Stimulated activated effector memory CD8-positive, alpha-beta T cell treated with anti-CD3 and anti-CD28 coated beads, Interleukin-12 subunit alpha, Interleukin-12 subunit beta, amount 100 ng/mL, for 72 hours (primary cell): ENCODE measurements around the gene CPS1.

Source experiments
- ATAC-seq: fragments of 150-1000 bp; cut with Tn5 transposase; 2 replicates; pipeline ENCODE4 v1.10.0; 2021
- DNase-seq, 2 donors: peaks; one replicate each; pipeline ENCODE4 v3.0.0; 2021 to 2022; ENCODE audit warnings: low spot score in 2 of 2
- H3K27ac Mint-ChIP-seq: one replicate; pipeline ENCODE4 v1.8.0; 2022; ENCODE audit warnings: mild to moderate bottlenecking, mixed read lengths
- H3K36me3 Mint-ChIP-seq: one replicate; pipeline ENCODE4 v1.8.0; 2022; ENCODE audit warnings: mild to moderate bottlenecking, mixed read lengths
- H3K4me1 Mint-ChIP-seq: one replicate; pipeline ENCODE4 v1.8.0; 2022; ENCODE audit warnings: mixed read lengths
- H3K4me3 Mint-ChIP-seq: one replicate; pipeline ENCODE4 v1.8.0; 2022; ENCODE audit warnings: mild to moderate bottlenecking, mixed read lengths
- H3K9me3 Mint-ChIP-seq: one replicate; pipeline ENCODE4 v1.8.0; 2022; ENCODE audit warnings: mixed read lengths

The CPS1 gene

GRCh38 chr2:210539578-210540416 lies 16.6 kb upstream of the CPS1 start:
- Mint-ChIP-seq H3K27ac (no peak overlapping the region), H3K9me3 (no peaks in the 10 kb centered on the region), H3K36me3 (no peaks in the 10 kb centered on the region), H3K4me1 (no peaks in the 10 kb centered on the region), H3K4me3 (no peak overlapping the region)
- ATAC-seq, result no peak
- DNase-seq, result no peak

- Mint-ChIP-seq H3K36me3 (no peaks in the 10 kb centered on the region), H3K9me3 (no peaks in the 10 kb centered on the region), H3K27ac (no peak overlapping the region), H3K4me1 (no peaks in the 10 kb centered on the region), H3K4me3 (no peak overlapping the region)
- DNase-seq (no peak), ATAC-seq (no peak)
These were observed 15.9 kb upstream of the CPS1 start for GRCh38 chr2:210540471-210540870.

- no peak for DNase-seq
- Mint-ChIP-seq H3K4me3 (no peak overlapping the region), H3K4me1 (no peaks in the 10 kb centered on the region), H3K27ac (no peak overlapping the region), H3K9me3 (no peaks in the 10 kb centered on the region), H3K36me3 (no peaks in the 10 kb centered on the region)
- ATAC-seq, result no peak
These were observed 15.5 kb upstream of the CPS1 start for GRCh38 chr2:210540900-210541289.

GRCh38 chr2:210541290-210541902 lies 15.0 kb upstream of the CPS1 start:
- Mint-ChIP-seq H3K9me3 (no peaks in the 10 kb centered on the region), H3K36me3 (no peaks in the 10 kb centered on the region), H3K27ac (no peak overlapping the region), H3K4me3 (no peak overlapping the region), H3K4me1 (no peaks in the 10 kb centered on the region)
- no peak for ATAC-seq
- no peak for DNase-seq

- no peak for DNase-seq
- Mint-ChIP-seq H3K9me3 (no peaks in the 10 kb centered on the region), H3K4me3 (no peak overlapping the region), H3K36me3 (no peaks in the 10 kb centered on the region), H3K27ac (no peak overlapping the region), H3K4me1 (no peaks in the 10 kb centered on the region)
- ATAC-seq, result no peak
These were observed 12.3 kb upstream of the CPS1 start for GRCh38 chr2:210544007-210544590.

- H3K36me3 Mint-ChIP-seq, result no peaks in the 10 kb centered on the region
- ATAC-seq (no peak), DNase-seq (no peak)
- no peaks in the 10 kb centered on the region for H3K4me1 Mint-ChIP-seq
- no peak overlapping the region for H3K4me3 Mint-ChIP-seq
- H3K9me3 Mint-ChIP-seq, result no peaks in the 10 kb centered on the region
- no peak overlapping the region for H3K27ac Mint-ChIP-seq
These were observed 11.6 kb upstream of the CPS1 start for GRCh38 chr2:210544831-210545230.

GRCh38 chr2:210546424-210547208 lies 9.8 kb upstream of the CPS1 start:
- no peak for DNase-seq
- Mint-ChIP-seq H3K4me1 (no peaks in the 10 kb centered on the region), H3K36me3 (no peaks in the 10 kb centered on the region), H3K4me3 (no peak overlapping the region), H3K27ac (no peak overlapping the region), H3K9me3 (no peaks in the 10 kb centered on the region)
- no peak for ATAC-seq

GRCh38 chr2:210548031-210548430 lies 8.4 kb upstream of the CPS1 start:
- Mint-ChIP-seq H3K4me1 (no peaks in the 10 kb centered on the region), H3K36me3 (no peaks in the 10 kb centered on the region), H3K4me3 (no peak overlapping the region), H3K9me3 (no peaks in the 10 kb centered on the region), H3K27ac (no peak overlapping the region)
- ATAC-seq (no peak), DNase-seq (no peak)

GRCh38 chr2:210548878-210549384 lies 7.5 kb upstream of the CPS1 start:
- Mint-ChIP-seq H3K4me3 (no peak overlapping the region), H3K36me3 (no peaks in the 10 kb centered on the region), H3K27ac (no peak overlapping the region), H3K9me3 (no peaks in the 10 kb centered on the region), H3K4me1 (no peaks in the 10 kb centered on the region)
- DNase-seq (no peak), ATAC-seq (no peak)

- H3K9me3 Mint-ChIP-seq, result no peaks in the 10 kb centered on the region
- H3K36me3 Mint-ChIP-seq, result no peaks in the 10 kb centered on the region
- no peak overlapping the region for H3K4me3 Mint-ChIP-seq
- ATAC-seq (no peak), DNase-seq (no peak)
- H3K4me1 Mint-ChIP-seq, result no peaks in the 10 kb centered on the region
- H3K27ac Mint-ChIP-seq, result no peak overlapping the region
These were observed 5.4 kb upstream of the CPS1 start for GRCh38 chr2:210551001-210551400.

- Mint-ChIP-seq H3K4me1 (no peaks in the 10 kb centered on the region), H3K4me3 (no peak overlapping the region), H3K9me3 (no peaks in the 10 kb centered on the region), H3K36me3 (no peaks in the 10 kb centered on the region), H3K27ac (no peak overlapping the region)
- DNase-seq (no peak), ATAC-seq (no peak)
These were observed 3.0 kb upstream of the CPS1 start for GRCh38 chr2:210553373-210553772.

- H3K27ac Mint-ChIP-seq, result no peak overlapping the region
- DNase-seq (no peak), ATAC-seq (no peak)
- no peak overlapping the region for H3K4me3 Mint-ChIP-seq
- H3K4me1 Mint-ChIP-seq, result no peaks in the 10 kb centered on the region
- H3K9me3 Mint-ChIP-seq, result no peaks in the 10 kb centered on the region
- H3K36me3 Mint-ChIP-seq, result no peaks in the 10 kb centered on the region
These were observed 844 bp upstream of the CPS1 start for GRCh38 chr2:210555555-210555954.

- no peak overlapping the region for H3K27ac Mint-ChIP-seq
- no peak overlapping the region for H3K4me3 Mint-ChIP-seq
- DNase-seq (no peak), ATAC-seq (no peak)
- H3K36me3 Mint-ChIP-seq, result no peaks in the 10 kb centered on the region
- H3K4me1 Mint-ChIP-seq, result no peaks in the 10 kb centered on the region
- H3K9me3 Mint-ChIP-seq, result no peaks in the 10 kb centered on the region
These were observed 1.3 kb downstream of the CPS1 start for GRCh38 chr2:210557721-210558120.

- H3K4me3 Mint-ChIP-seq, result no peak overlapping the region
- H3K27ac Mint-ChIP-seq, result no peak overlapping the region
- DNase-seq (no peak), ATAC-seq (no peak)
- H3K4me1 Mint-ChIP-seq, result no peaks in the 10 kb centered on the region
- H3K9me3 Mint-ChIP-seq, result no peaks in the 10 kb centered on the region
- no peaks in the 10 kb centered on the region for H3K36me3 Mint-ChIP-seq
These were observed 2.3 kb downstream of the CPS1 start for GRCh38 chr2:210558708-210559107.

GRCh38 chr2:210559182-210559581 lies 2.8 kb downstream of the CPS1 start:
- ATAC-seq, result no peak
- no peaks in the 10 kb centered on the region for H3K9me3 Mint-ChIP-seq
- DNase-seq, result no peak
- H3K27ac Mint-ChIP-seq, result no peak overlapping the region
- no peak overlapping the region for H3K4me3 Mint-ChIP-seq
- no peaks in the 10 kb centered on the region for H3K4me1 Mint-ChIP-seq
- H3K36me3 Mint-ChIP-seq, result no peaks in the 10 kb centered on the region
